K562 (cell line): ENCODE data around the gene YWHAB. TPM values are rescaled to one million over a fixed set of nuclear protein-coding genes. Genes with fewer than 3 reads are reported as not detected.

ENCODE experiments used
- ATAC-seq: fragments of 200-7000 bp; cut with Tn5 transposase; 3 replicates; pipeline ENCODE4 v1.9.1; 2020; ENCODE audit warnings: moderate library complexity
- BruUV-seq: library from RNA; stranded (reverse); fragments of 400-500 nt; replicated peaks from 2 replicates; lab custom pipeline; 2021; lab: Mats Ljungman, UMichigan
- CTCF ChIA-PET: fragments of 300-600 bp; formaldehyde crosslinking; extraction: SDS; loops from one replicate; lab custom pipeline; 2021; ENCODE audit warnings: low intra/inter-chr PET ratio; lab: Yijun Ruan, JAX
- POLR2A ChIA-PET: fragments of 300-600, 350-650 bp; sonication (Branson Sonifier 250); formaldehyde crosslinking; extraction: SDS; loops from one replicate; lab custom pipeline; 2021; ENCODE audit warnings: antibody characterized with exemption, inconsistent platforms; lab: Yijun Ruan, JAX
- DNase-seq, 4 experiments: peaks; one replicate each; pipeline versions ENCODE4 v3.0.0 to v3.0.0-alpha.2; 2011 to 2018; ENCODE audit warnings: low spot score in 3 of 4, mixed read lengths in 3 of 4; ENCODE audit errors: extremely low read depth in 1 of 4
- FAIRE-seq: peaks from 2 replicates; lab custom pipeline; 2011; peaks lifted over from hg19 to GRCh38; lab: Jason Lieb, UNC
- H2AFZ ChIP-seq: 2 replicates; pipeline ENCODE4 v1.6.0; 2011; ENCODE audit warnings: low read depth, low read length, control low read depth, inconsistent platforms
- H3K27ac ChIP-seq: fragments of 200-600 bp; 3 replicates; pipeline ENCODE4 v1.8.0; 2011; ENCODE audit warnings: low read depth, mild to moderate bottlenecking, control low read depth, inconsistent platforms, low read length, moderate library complexity, mixed read lengths; ENCODE audit errors: extremely low read depth
- H3K27me3 ChIP-seq, 2 experiments: fragments of 300-600 bp in 1 of 2; 2 replicates in 1 of 2; 3 replicates in 1 of 2; pipeline versions ENCODE4 v1.6.0 to v1.8.0; 2011; ENCODE audit warnings: inconsistent platforms in 2 of 2, low read length in 2 of 2, mild to moderate bottlenecking in 1 of 2, mixed read lengths in 1 of 2, moderate library complexity in 1 of 2; ENCODE audit not compliant: control insufficient read depth in 2 of 2, insufficient read depth in 2 of 2
- H3K36me3 ChIP-seq: fragments of 300-600 bp; 3 replicates; pipeline ENCODE4 v1.8.0; 2011; ENCODE audit warnings: mild to moderate bottlenecking, low read length, inconsistent platforms; ENCODE audit not compliant: control insufficient read depth, insufficient read depth
- H3K4me1 ChIP-seq, 2 experiments: fragments of 200-600 bp in 1 of 2; replicated peaks in 1 of 2; 2 replicates in 1 of 2; 3 replicates in 1 of 2; pipeline versions ENCODE4 v1.5.1 to v1.8.0; 2011; ENCODE audit warnings: inconsistent platforms in 2 of 2, low read length in 2 of 2, mild to moderate bottlenecking in 1 of 2, mixed read lengths in 1 of 2, moderate library complexity in 1 of 2; ENCODE audit not compliant: control insufficient read depth in 2 of 2, insufficient read depth in 2 of 2
- H3K4me2 ChIP-seq: 2 replicates; pipeline ENCODE4 v1.6.1; 2011; ENCODE audit warnings: low read length, control low read depth, inconsistent platforms, mixed read lengths; ENCODE audit not compliant: insufficient read depth
- H3K4me3 ChIP-seq: fragments of 200-600 bp; sonication (generic), shearing (Covaris generic); 2 replicates; pipeline ENCODE4 v1.5.1; 2016; ENCODE audit warnings: control low read depth, inconsistent platforms
- H3K79me2 ChIP-seq: fragments of 200-600 bp; 3 replicates; pipeline ENCODE4 v1.8.0; 2011; ENCODE audit warnings: low read length, inconsistent platforms; ENCODE audit not compliant: control insufficient read depth, insufficient read depth
- H3K9ac ChIP-seq, 2 experiments: 2 replicates each; pipeline versions ENCODE4 v1.6.0 to v1.6.1; 2011; ENCODE audit warnings: low read depth in 2 of 2, low read length in 2 of 2, control low read depth in 1 of 2, inconsistent platforms in 1 of 2, mild to moderate bottlenecking in 1 of 2, mixed read lengths in 1 of 2; ENCODE audit not compliant: insufficient read depth in 1 of 2
- H3K9me1 ChIP-seq: one replicate; pipeline ENCODE4 v1.6.0; 2011; ENCODE audit warnings: inconsistent platforms, mild to moderate bottlenecking, low read length, moderate library complexity; ENCODE audit not compliant: control insufficient read depth, insufficient read depth
- H3K9me3 ChIP-seq: replicated peaks from 2 replicates; pipeline ENCODE4 v1.5.1; 2011; ENCODE audit warnings: low read depth, low read length, inconsistent platforms; ENCODE audit not compliant: control insufficient read depth, insufficient read depth
- H4K20me1 ChIP-seq: replicated peaks from 2 replicates; pipeline ENCODE4 v1.6.1; 2011; ENCODE audit warnings: low read length, inconsistent platforms, mixed read lengths; ENCODE audit not compliant: control insufficient read depth, insufficient read depth
- HMBOX1 ChIP-seq: sonication (generic); IDR thresholded peaks from 2 replicates; pipeline ENCODE4 v1.6.1; 2016
- JUN ChIP-seq, 2 experiments: sonication (generic) in 1 of 2; formaldehyde crosslinking in 1 of 2; IDR thresholded peaks; 2 replicates each; pipeline versions ENCODE4 v1.6.1 to v1.8.0; 2012 to 2022; ENCODE audit warnings: borderline replicate concordance in 2 of 2, mild to moderate bottlenecking in 2 of 2, improper control_type of control experiment in 1 of 2, low read depth in 1 of 2, low read length in 1 of 2, missing genetic modification reagents in 1 of 2
- POLR2G ChIP-seq: fragments of 200-400 bp; formaldehyde crosslinking; IDR thresholded peaks from 2 replicates; pipeline ENCODE4 v1.6.1; 2017; ENCODE audit warnings: low read depth, mild to moderate bottlenecking, antibody characterized with exemption, low read length, moderate library complexity
- POLR3G ChIP-seq: IDR thresholded peaks from 2 replicates; pipeline ENCODE4 v1.6.1; 2011; ENCODE audit not compliant: insufficient read length, insufficient replicate concordance; ENCODE audit errors: extremely low read depth
- RB1 ChIP-seq: fragments of 450-650 bp; IDR thresholded peaks from 2 replicates; pipeline ENCODE4 v1.6.1; 2017; ENCODE audit warnings: low read depth, mild to moderate bottlenecking
- TFE3 ChIP-seq: fragments of 450-650 bp; formaldehyde crosslinking; IDR thresholded peaks from 2 replicates; pipeline ENCODE4 v1.4.0; 2020; ENCODE audit warnings: mild to moderate bottlenecking, mixed read lengths
- ZBTB33 ChIP-seq: sonication (generic); formaldehyde crosslinking; IDR thresholded peaks from 2 replicates; pipeline ENCODE4 v1.8.1; 2023; ENCODE audit warnings: mild to moderate bottlenecking, missing genetic modification reagents
- ZNF184 ChIP-seq: sonication (generic); formaldehyde crosslinking; IDR thresholded peaks from 2 replicates; pipeline ENCODE4 v1.5.0; 2020; ENCODE audit warnings: missing genetic modification reagents
- ZNF785 ChIP-seq: fragments of 250-450 bp; sonication (Bioruptor Pico); IDR thresholded peaks from 2 replicates; pipeline ENCODE4 v1.4.0; 2020; ENCODE audit warnings: mild to moderate bottlenecking
- WGBS: fragments of 100-300 bp; shearing (Covaris generic); methylation state at CpG from one replicate; pipeline ENCODE4 v1.1.6; 2016; ENCODE audit warnings: low coverage, mixed read lengths; ENCODE audit not compliant: insufficient coverage; ENCODE audit errors: missing lambda C conversion rate; 5-methylcytosine and 5-hydroxymethylcytosine counted together
- in situ Hi-C: fragments of 300-500 bp; cut with MboI; formaldehyde crosslinking; loops from 4 replicates; pipeline ENCODE4 v1.15.0; 2018; ENCODE audit warnings: inconsistent platforms, mixed read lengths
- intact Hi-C: fragments of 100-400 bp; cut with micrococcal nuclease; formaldehyde crosslinking; loops from 2 replicates; pipeline ENCODE4 v1.14.2; 2022
- polyA plus RNA-seq, 8 experiments: library from polyadenylated mRNA; depleted of rRNA in 4 of 8; stranded (reverse) in 5 of 8; unstranded in 3 of 8; fragments of >200 nt; fragmentation: Nextera tagmentation in 2 of 8; fragmentation: Illumina TruSeq in 1 of 8; extraction: Ambion mirVana in 2 of 8; extraction: Trizol in 1 of 8; gene quantifications; 2 replicates each; pipeline versions ENCODE4 v1.2.1 to v1.2.3, GENCODE V29; 2011 to 2014; ENCODE audit warnings: inconsistent platforms in 1 of 8, missing spikeins in 1 of 8
- total RNA-seq, 7 experiments: library from RNA; depleted of rRNA in 6 of 7; stranded (reverse); fragments of >200 nt in 6 of 7; fragmentation: Illumina TruSeq in 2 of 7; extraction: Trizol in 2 of 7; gene quantifications; 2 replicates each; pipeline versions ENCODE4 v1.2.1 to v1.2.3, GENCODE V29; 2011 to 2021; ENCODE audit warnings: low replicate concordance in 1 of 7
- TF ChIP-seq, protein P1 (sequence below): sonication (generic); formaldehyde crosslinking; IDR thresholded peaks from 2 replicates; pipeline ENCODE4 v1.8.0; 2023; ENCODE audit warnings: missing genetic modification reagents, mild to moderate bottlenecking, borderline replicate concordance

Gene YWHAB
- total and polyA plus RNA-seq, 9 of the 15 experiments (the other 6 are each of a cell fraction or from before 2014, with no cell fraction given) = 60.6 to 185 (median 96.1) TPM

DNA sequence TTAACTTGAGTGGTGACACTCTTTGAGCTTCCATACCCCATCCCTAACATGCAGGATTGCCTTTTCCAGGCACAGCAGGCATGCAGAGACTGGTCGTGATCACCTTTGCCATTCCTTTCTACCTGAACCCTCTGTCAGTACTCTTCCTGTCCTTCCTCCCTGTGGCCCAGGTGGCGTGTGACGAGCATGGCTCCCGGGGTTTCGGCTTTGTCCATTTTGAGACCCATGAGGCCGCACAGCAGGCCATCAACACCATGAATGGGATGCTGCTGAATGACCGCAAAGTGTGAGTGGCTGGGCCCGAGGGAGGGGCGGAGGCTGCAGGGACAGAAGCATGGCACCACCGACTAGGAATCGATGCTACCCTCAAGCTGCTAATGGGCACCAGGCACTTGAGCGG lies 31.1 kb downstream of the YWHAB start:
- no peak overlapping the region; a peak in 1 of 4 replicates for H3K9ac ChIP-seq
- H2AFZ ChIP-seq = no peak overlapping the region
- no peak overlapping the region for H3K4me2 ChIP-seq
- 95% methylated on average over 12 of the region's 12 CpGs for WGBS
- ATAC-seq (no peak), FAIRE-seq (no peak), DNase-seq (no peak)
- no peaks in the 10 kb centered on the region for H3K27me3 ChIP-seq
- peaks cover 7 to 8% of the 10 kb centered on the region in 2 experiments; a peak in 4 of 5 replicates for H3K4me1 ChIP-seq
- ChIA-PET CTCF (no interaction called here), POLR2A (interaction anchor here (1.1 kb wide), 1 partner anchor 9 kb away, joined by 5 read pairs; no protein-coding TSS in a partner anchor)
- H4K20me1 ChIP-seq = 0 out of 2 replicates have a peak, but pooled peaks cover 3% of the 10 kb centered on the region
- H3K79me2 ChIP-seq = peaks cover 7% of the 10 kb centered on the region; the same call in 2 of the 3 replicates
- in situ Hi-C loops = no loop called here
- H3K9me3 ChIP-seq = no peaks in the 10 kb centered on the region
- peaks cover 70% of the 10 kb centered on the region for H3K36me3 ChIP-seq
- BruUV-seq = no TSS peak
- H3K27ac ChIP-seq = no peak overlapping the region
- no peak overlapping the region for H3K4me3 ChIP-seq
- no peaks in the 10 kb centered on the region for H3K9me1 ChIP-seq
- intact Hi-C loops = loop anchor here (10.0 kb wide), 1 partner anchor 178 kb away; no protein-coding TSS in a partner anchor
- no peak for TF ChIP-seq RB1
- no peak for TF ChIP-seq POLR3G
- TF ChIP-seq JUN (IDR thresholded peaks at IDR 0.05; ENCODE audit: borderline replicate concordance, low read depth, low read length) = no peak
- no peak for TF ChIP-seq JUN (CRISPR knock-in tag; IDR thresholded peaks at IDR 0.05; ENCODE audit: borderline replicate concordance)
- TF ChIP-seq ZBTB33 (CRISPR knock-in tag) = no peak
- no peak for TF ChIP-seq ZNF785
- TF ChIP-seq POLR2G = 0 out of 2 replicates have a peak, but pooled peaks have one; percentile 30
- TF ChIP-seq, protein P1, sequence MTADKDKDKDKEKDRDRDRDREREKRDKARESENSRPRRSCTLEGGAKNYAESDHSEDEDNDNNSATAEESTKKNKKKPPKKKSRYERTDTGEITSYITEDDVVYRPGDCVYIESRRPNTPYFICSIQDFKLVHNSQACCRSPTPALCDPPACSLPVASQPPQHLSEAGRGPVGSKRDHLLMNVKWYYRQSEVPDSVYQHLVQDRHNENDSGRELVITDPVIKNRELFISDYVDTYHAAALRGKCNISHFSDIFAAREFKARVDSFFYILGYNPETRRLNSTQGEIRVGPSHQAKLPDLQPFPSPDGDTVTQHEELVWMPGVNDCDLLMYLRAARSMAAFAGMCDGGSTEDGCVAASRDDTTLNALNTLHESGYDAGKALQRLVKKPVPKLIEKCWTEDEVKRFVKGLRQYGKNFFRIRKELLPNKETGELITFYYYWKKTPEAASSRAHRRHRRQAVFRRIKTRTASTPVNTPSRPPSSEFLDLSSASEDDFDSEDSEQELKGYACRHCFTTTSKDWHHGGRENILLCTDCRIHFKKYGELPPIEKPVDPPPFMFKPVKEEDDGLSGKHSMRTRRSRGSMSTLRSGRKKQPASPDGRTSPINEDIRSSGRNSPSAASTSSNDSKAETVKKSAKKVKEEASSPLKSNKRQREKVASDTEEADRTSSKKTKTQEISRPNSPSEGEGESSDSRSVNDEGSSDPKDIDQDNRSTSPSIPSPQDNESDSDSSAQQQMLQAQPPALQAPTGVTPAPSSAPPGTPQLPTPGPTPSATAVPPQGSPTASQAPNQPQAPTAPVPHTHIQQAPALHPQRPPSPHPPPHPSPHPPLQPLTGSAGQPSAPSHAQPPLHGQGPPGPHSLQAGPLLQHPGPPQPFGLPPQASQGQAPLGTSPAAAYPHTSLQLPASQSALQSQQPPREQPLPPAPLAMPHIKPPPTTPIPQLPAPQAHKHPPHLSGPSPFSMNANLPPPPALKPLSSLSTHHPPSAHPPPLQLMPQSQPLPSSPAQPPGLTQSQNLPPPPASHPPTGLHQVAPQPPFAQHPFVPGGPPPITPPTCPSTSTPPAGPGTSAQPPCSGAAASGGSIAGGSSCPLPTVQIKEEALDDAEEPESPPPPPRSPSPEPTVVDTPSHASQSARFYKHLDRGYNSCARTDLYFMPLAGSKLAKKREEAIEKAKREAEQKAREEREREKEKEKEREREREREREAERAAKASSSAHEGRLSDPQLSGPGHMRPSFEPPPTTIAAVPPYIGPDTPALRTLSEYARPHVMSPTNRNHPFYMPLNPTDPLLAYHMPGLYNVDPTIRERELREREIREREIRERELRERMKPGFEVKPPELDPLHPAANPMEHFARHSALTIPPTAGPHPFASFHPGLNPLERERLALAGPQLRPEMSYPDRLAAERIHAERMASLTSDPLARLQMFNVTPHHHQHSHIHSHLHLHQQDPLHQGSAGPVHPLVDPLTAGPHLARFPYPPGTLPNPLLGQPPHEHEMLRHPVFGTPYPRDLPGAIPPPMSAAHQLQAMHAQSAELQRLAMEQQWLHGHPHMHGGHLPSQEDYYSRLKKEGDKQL (CRISPR knock-in tag) = no peak
- no peak for TF ChIP-seq HMBOX1
- no peak for TF ChIP-seq ZNF184
- TF ChIP-seq TFE3 = no peak
